OCI-LY1 (cell line): ENCODE measurements around the gene PTPN21.

Source experiments
- CTCF ChIP-seq: fragments of 200-600 bp; sonication (generic), shearing (Covaris generic); IDR thresholded peaks from 2 replicates; pipeline ENCODE4 v1.5.1; 2017; ENCODE audit warnings: mild to moderate bottlenecking, antibody characterized with exemption, low read length, moderate library complexity, mixed read lengths
- EZH2 ChIP-seq: fragments of 200-600 bp; sonication (generic), shearing (Covaris generic); IDR thresholded peaks from 2 replicates; pipeline ENCODE4 v1.8.0; 2017; ENCODE audit warnings: borderline replicate concordance, mixed run types, mild to moderate bottlenecking, antibody characterized with exemption, low read length, moderate library complexity, mixed read lengths

GRCh38 chr14:88545256-88545655, 9.6 kb downstream of the PTPN21 start:
- TF ChIP-seq EZH2, result no peak
- no peak for TF ChIP-seq CTCF
